HAP-1 (cell line): ENCODE data around the gene DSTYK.
"Not testable (repeated sequence)": the region's sequence is repeated elsewhere in the genome, so short reads cannot be mapped to it uniquely, and the experiment has no call there.

Source experiments
- DNase-seq, 2 experiments: peaks; one replicate each; pipeline ENCODE4 v3.0.0-alpha.2; 2016 to 2020; ENCODE audit warnings: low spot score in 2 of 2
- H3K27me3 ChIP-seq: fragments of 250-450 bp; sonication (Bioruptor Pico); 2 replicates; pipeline ENCODE4 v1.5.1; 2020; ENCODE audit warnings: low read depth, mild to moderate bottlenecking, moderate library complexity
- H3K36me3 ChIP-seq: fragments of 250-450 bp; sonication (Bioruptor Pico); replicated peaks from 2 replicates; pipeline ENCODE4 v1.5.1; 2020; ENCODE audit warnings: mild to moderate bottlenecking
- H3K4me1 ChIP-seq: fragments of 250-450 bp; sonication (Bioruptor Pico); 2 replicates; pipeline ENCODE4 v1.5.1; 2020; ENCODE audit warnings: mild to moderate bottlenecking
- H3K4me3 ChIP-seq: fragments of 250-450 bp; sonication (Bioruptor Pico); 2 replicates; pipeline ENCODE4 v1.5.1; 2020; ENCODE audit warnings: mild to moderate bottlenecking, moderate library complexity
- H3K9me3 ChIP-seq: fragments of 250-450 bp; sonication (Bioruptor Pico); 2 replicates; pipeline ENCODE4 v1.5.1; 2020; ENCODE audit warnings: mild to moderate bottlenecking, moderate library complexity
- in situ Hi-C: fragments of 300-500 bp; cut with MboI; formaldehyde crosslinking; loops from 3 replicates; pipeline ENCODE4 v1.14.3; 2020; ENCODE audit warnings: low sequenced_read_pairs, inconsistent platforms, mixed read lengths

Gene DSTYK

DNA sequence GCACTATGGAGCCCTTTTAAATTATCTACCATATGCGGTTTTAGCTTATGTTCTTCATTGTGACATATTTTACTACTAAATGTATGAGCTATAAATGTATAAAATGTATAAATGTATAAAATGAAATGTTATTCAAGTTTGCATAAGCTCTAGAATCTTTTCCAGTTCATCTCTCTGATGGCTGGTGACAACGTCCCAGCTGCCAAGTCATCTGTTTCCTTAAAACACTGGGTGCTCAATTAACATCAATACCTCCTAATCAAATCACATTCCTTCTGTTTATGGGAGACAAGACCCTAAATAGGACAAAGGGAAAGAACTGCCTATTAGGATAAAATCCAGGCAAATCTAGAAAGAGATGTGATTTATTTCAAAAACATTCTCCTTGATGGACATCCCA is 22.9 kb downstream of the DSTYK start:
- H3K36me3 ChIP-seq, result peaks cover 3% of the 10 kb centered on the region; the same call in 1 of the 2 replicates
- no peaks in the 10 kb centered on the region for H3K9me3 ChIP-seq
- in situ Hi-C loops, result no loop called here
- peaks cover 7% of the 10 kb centered on the region for H3K4me1 ChIP-seq
- no peak for DNase-seq
- no peaks in the 10 kb centered on the region for H3K27me3 ChIP-seq
- no peak overlapping the region for H3K4me3 ChIP-seq

DNA sequence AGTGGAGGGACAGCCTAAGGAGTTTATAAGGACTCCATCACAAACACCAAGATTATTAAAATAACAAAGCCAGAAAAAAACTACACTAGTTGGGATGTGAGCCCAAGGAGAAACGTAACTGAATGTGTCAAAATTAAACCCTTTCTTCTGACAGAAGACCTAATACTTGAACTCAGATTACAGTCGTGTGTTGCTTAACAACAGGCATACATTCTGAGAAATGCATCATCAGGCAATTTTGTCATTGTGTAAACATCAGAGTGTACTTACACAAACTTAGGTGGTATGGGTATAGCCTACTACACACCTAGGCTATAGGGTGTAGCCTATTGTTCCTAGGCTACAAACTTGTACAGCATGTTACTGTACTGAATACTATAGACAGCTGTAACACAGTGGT is 23.4 kb downstream of the DSTYK start:
- no peak for DNase-seq
- Histone ChIP-seq H3K27me3 (no peaks in the 10 kb centered on the region), H3K36me3 (peaks cover 3% of the 10 kb centered on the region; the same call in 1 of the 2 replicates), H3K4me1 (peaks cover 7% of the 10 kb centered on the region), H3K4me3 (no peak overlapping the region), H3K9me3 (no peaks in the 10 kb centered on the region)
- in situ Hi-C loops, result no loop called here

GRCh38 chr1:205187420-205187819 is 24.1 kb downstream of the DSTYK start:
- Histone ChIP-seq H3K36me3 (peaks cover 3% of the 10 kb centered on the region; the same call in 1 of the 2 replicates), H3K9me3 (no peaks in the 10 kb centered on the region), H3K4me1 (peaks cover 7% of the 10 kb centered on the region), H3K4me3 (no peak overlapping the region), H3K27me3 (no peaks in the 10 kb centered on the region)
- DNase-seq, result no peak
- in situ Hi-C loops, result no loop called here

GRCh38 chr1:205186191-205186590 is 25.3 kb downstream of the DSTYK start:
- no peak for DNase-seq
- H3K36me3 ChIP-seq, result peaks cover 3% of the 10 kb centered on the region; the same call in 1 of the 2 replicates
- no peak overlapping the region for H3K4me3 ChIP-seq
- in situ Hi-C loops, result no loop called here
- H3K4me1 ChIP-seq, result peaks cover 7% of the 10 kb centered on the region
- no peaks in the 10 kb centered on the region for H3K27me3 ChIP-seq
- H3K9me3 ChIP-seq, result no peaks in the 10 kb centered on the region

DNA sequence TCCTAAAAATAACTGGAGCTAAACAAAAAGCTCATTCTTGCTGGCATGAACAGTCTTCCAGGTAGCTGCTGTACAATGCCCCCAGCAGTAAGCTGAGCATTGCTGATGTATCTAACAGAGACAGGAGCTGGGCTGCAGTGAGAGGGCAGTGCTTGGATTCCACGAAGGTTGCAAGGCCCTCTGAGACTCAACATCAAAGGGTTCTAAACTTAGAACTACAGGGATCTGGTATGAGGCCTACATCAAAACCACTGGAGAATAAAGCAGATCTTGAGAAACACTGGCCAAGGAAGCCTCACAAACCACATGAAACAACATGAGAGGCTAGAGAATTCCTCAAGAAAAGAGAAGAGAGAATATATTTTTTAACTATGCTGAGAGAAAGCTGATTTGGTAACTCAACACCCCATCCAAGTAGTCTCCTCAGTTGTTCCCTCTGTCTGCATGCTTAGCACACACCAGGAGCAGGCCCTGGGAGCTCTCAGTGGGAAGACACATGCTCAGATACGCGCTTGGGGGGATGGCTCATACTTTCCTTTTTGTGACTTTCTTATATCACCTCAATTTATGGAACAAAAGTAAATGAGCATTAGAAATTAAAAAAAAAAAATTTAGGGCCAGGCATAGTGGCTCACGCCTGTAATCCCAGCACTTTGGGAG is 27.7 kb downstream of the DSTYK start:
- H3K4me3 ChIP-seq, result no peak overlapping the region
- H3K4me1 ChIP-seq, result peaks cover 7% of the 10 kb centered on the region
- in situ Hi-C loops, result no loop called here
- no peak for DNase-seq
- H3K27me3 ChIP-seq, result no peaks in the 10 kb centered on the region
- H3K36me3 ChIP-seq, result peaks cover 3% of the 10 kb centered on the region; the same call in 1 of the 2 replicates
- H3K9me3 ChIP-seq, result no peaks in the 10 kb centered on the region

- Histone ChIP-seq H3K9me3 (no peaks in the 10 kb centered on the region), H3K27me3 (no peaks in the 10 kb centered on the region), H3K4me1 (peaks cover 2% of the 10 kb centered on the region), H3K4me3 (no peak overlapping the region), H3K36me3 (peaks cover 3% of the 10 kb centered on the region; the same call in 1 of the 2 replicates)
- in situ Hi-C loops, result no loop called here
- DNase-seq, result no peak
Observed at GRCh38 chr1:205182930-205183329, 28.6 kb downstream of the DSTYK start.

DNA sequence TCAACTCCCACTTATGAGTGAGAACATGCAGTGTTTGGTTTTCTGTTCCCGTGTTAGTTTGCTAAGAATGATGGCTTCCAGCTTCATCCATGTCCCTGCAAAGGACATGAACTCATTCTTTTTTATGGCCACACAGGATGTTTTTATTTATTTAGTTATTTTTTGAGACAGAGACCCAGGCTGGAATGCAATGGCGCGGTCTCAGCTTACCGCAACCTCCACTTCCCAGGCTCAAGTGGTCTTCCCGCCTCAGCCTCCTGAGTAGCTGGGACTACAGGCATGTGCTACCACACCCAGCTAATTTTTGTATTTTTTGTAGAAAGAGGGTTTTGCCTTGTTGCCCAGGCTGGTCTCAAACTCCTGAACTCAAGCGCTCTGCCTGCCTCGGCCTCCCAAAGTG is 31.2 kb downstream of the DSTYK start:
- H3K36me3 ChIP-seq, H3K4me1 ChIP-seq, H3K4me3 ChIP-seq, in situ Hi-C loops, DNase-seq, H3K27me3 ChIP-seq, H3K9me3 ChIP-seq: not testable (repeated sequence)

GRCh38 chr1:205179842-205180241 is 31.7 kb downstream of the DSTYK start:
- Histone ChIP-seq H3K9me3 (no peaks in the 10 kb centered on the region), H3K4me1 (peaks cover 2% of the 10 kb centered on the region; the same call in 1 of the 2 replicates), H3K27me3 (no peaks in the 10 kb centered on the region), H3K36me3 (no peaks in the 10 kb centered on the region), H3K4me3 (no peak overlapping the region)
- DNase-seq, result no peak
- in situ Hi-C loops, result no loop called here

DNA sequence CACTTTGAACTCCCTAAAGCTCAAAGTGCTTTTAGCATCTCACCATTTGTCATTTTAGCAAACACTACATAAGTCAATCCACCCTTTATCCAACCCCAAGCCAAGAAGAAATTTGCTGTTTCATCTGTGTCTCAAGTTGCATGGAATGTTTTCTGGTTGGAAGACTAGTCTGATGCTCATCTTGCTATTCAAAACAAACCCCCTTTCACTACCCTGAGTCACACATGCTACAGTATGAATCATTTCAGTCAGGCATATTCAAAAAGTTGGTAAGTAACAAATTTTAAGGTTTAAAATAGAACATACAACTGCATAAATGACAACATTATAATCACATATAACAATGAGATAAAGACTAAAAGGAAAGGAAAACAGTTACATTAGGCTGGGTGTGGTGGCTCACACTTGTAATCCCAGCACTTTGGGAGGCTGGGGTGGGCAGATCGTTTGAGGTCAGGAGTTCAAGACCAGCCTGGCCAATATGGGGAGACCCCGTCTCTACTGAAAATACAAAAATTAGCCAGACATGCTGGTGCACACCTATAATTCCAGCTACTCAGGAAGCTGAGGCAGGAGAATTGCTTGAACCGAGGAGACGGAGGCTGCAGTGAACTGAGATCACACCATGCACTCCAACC is 38.7 kb downstream of the DSTYK start:
- Histone ChIP-seq H3K27me3 (no peaks in the 10 kb centered on the region), H3K4me3 (no peak overlapping the region), H3K36me3 (peaks cover 7% of the 10 kb centered on the region; the same call in 1 of the 2 replicates), H3K9me3 (no peaks in the 10 kb centered on the region), H3K4me1 (peaks cover 2% of the 10 kb centered on the region; the same call in 1 of the 2 replicates)
- no peak for DNase-seq
- in situ Hi-C loops, result no loop called here

DNA sequence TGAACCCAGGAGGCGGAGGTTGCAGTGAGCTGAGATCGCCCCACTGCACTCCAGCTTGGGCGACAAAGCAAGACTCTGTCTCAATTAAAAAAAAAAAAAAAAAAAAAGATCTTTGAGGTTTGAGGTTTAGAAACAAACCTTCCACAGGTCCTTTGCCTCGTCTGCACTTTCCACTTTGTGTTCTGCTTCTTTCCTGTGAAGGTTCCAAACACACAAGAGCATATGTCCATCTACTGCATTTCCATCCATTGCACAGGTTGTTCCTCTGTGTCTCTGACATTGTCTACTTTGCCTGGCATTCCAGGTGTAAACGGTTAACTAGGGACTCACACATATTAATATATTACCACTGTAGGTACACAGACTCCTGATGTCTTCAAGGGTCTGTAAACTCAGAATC is 40.1 kb downstream of the DSTYK start:
- DNase-seq, result no peak
- H3K4me3 ChIP-seq, result no peak overlapping the region
- no peaks in the 10 kb centered on the region for H3K9me3 ChIP-seq
- peaks cover 2% of the 10 kb centered on the region; the same call in 1 of the 2 replicates for H3K4me1 ChIP-seq
- peaks cover 7% of the 10 kb centered on the region for H3K36me3 ChIP-seq
- no peaks in the 10 kb centered on the region for H3K27me3 ChIP-seq
- in situ Hi-C loops, result no loop called here

GRCh38 chr1:205170532-205171269 is 40.8 kb downstream of the DSTYK start:
- H3K9me3 ChIP-seq, result no peaks in the 10 kb centered on the region
- DNase-seq, result no peak
- H3K4me1 ChIP-seq, result peaks cover under 1% of the 10 kb centered on the region; the same call in 1 of the 2 replicates
- H3K4me3 ChIP-seq, result no peak overlapping the region
- in situ Hi-C loops, result no loop called here
- peaks cover 7% of the 10 kb centered on the region for H3K36me3 ChIP-seq
- no peaks in the 10 kb centered on the region for H3K27me3 ChIP-seq

DNA sequence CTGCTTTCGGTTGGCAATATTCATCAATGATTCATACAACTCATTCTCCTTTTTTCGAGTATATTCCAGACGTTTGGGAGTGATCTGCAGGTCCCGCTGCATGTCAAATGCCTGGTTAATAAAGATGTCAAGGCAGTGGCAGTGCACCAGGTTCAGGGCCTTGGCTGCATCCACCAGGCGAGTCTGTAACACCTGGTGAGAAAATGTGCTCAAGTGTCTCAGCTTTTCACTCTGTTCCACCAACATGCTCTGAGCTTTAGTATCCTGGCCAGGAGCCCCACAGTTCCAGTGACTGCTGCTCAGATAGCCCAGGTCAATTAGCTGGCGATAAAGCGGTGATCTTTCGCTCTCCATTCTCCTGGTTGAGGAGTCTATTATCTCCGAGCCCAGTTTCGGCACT is 42.3 kb downstream of the DSTYK start:
- no peaks in the 10 kb centered on the region for H3K27me3 ChIP-seq
- no peak for DNase-seq
- in situ Hi-C loops, result no loop called here

GRCh38 chr1:205168291-205168690 is 43.2 kb downstream of the DSTYK start:
- DNase-seq, result no peak
- in situ Hi-C loops, result no loop called here
- Histone ChIP-seq H3K27me3 (no peaks in the 10 kb centered on the region), H3K9me3 (no peaks in the 10 kb centered on the region), H3K4me3 (no peak overlapping the region), H3K4me1 (no peaks in the 10 kb centered on the region), H3K36me3 (peaks cover 14% of the 10 kb centered on the region)

More for the DNA sequence above, 42.3 kb downstream of the DSTYK start:
- no peaks in the 10 kb centered on the region for H3K9me3 ChIP-seq
- no peaks in the 10 kb centered on the region for H3K4me1 ChIP-seq
- H3K4me3 ChIP-seq, result no peak overlapping the region
- H3K36me3 ChIP-seq, result peaks cover 11% of the 10 kb centered on the region

GRCh38 chr1:205162301-205162700 is 49.2 kb downstream of the DSTYK start:
- in situ Hi-C loops, result no loop called here
- H3K9me3 ChIP-seq, result no peaks in the 10 kb centered on the region
- H3K4me3 ChIP-seq, result no peak overlapping the region
- no peaks in the 10 kb centered on the region for H3K4me1 ChIP-seq
- H3K27me3 ChIP-seq, result no peaks in the 10 kb centered on the region
- no peak for DNase-seq
- H3K36me3 ChIP-seq, result peaks cover 19% of the 10 kb centered on the region
